H9 (cell line): Measurements from ENCODE around the gene STK35. TPM values are rescaled to one million over a fixed set of nuclear protein-coding genes. Genes with fewer than 3 reads are reported as not detected.

ENCODE experiments used
- DNase-seq: peaks from one replicate; pipeline ENCODE4 v3.0.0-alpha.2; 2017
- H2AFZ ChIP-seq: one replicate; pipeline ENCODE4 v1.6.1; 2013; ENCODE audit warnings: mild to moderate bottlenecking, low read length, control low read depth, moderate library complexity
- H2AK5ac ChIP-seq: 2 replicates; pipeline ENCODE4 v1.6.1; 2013; ENCODE audit warnings: low read length, control low read depth, mixed read lengths; ENCODE audit not compliant: insufficient read length
- H2BK120ac ChIP-seq: one replicate; pipeline ENCODE4 v1.6.1; 2013; ENCODE audit warnings: low read depth, mild to moderate bottlenecking, low read length, control low read depth, inconsistent platforms; ENCODE audit not compliant: poor library complexity, severe bottlenecking
- H2BK12ac ChIP-seq: 2 replicates; pipeline ENCODE4 v1.6.1; 2013; ENCODE audit warnings: low read length, control low read depth, mixed read lengths, low read depth; ENCODE audit not compliant: insufficient read length
- H2BK15ac ChIP-seq: 2 replicates; pipeline ENCODE4 v1.6.1; 2013; ENCODE audit warnings: low read depth, low read length, control low read depth
- H2BK20ac ChIP-seq: one replicate; pipeline ENCODE4 v1.6.1; 2013; ENCODE audit warnings: low read depth, mild to moderate bottlenecking, low read length, control low read depth, inconsistent platforms; ENCODE audit not compliant: poor library complexity, severe bottlenecking
- H2BK5ac ChIP-seq: 2 replicates; pipeline ENCODE4 v1.6.1; 2013; ENCODE audit warnings: low read length, control low read depth, mixed read lengths; ENCODE audit not compliant: insufficient read length
- H3K14ac ChIP-seq: 2 replicates; pipeline ENCODE4 v1.6.1; 2013; ENCODE audit warnings: low read length, control low read depth; ENCODE audit not compliant: insufficient read depth
- H3K18ac ChIP-seq: 2 replicates; pipeline ENCODE4 v1.6.1; 2013; ENCODE audit warnings: low read depth, mild to moderate bottlenecking, mixed read lengths, low read length, control low read depth; ENCODE audit not compliant: insufficient read length
- H3K23ac ChIP-seq: 2 replicates; pipeline ENCODE4 v1.6.1; 2013; ENCODE audit warnings: low read length, control low read depth, mixed read lengths, low read depth; ENCODE audit not compliant: insufficient read length
- H3K23me2 ChIP-seq: 2 replicates; pipeline ENCODE4 v1.6.1; 2013; ENCODE audit warnings: low read depth, mild to moderate bottlenecking, mixed read lengths, low read length, control low read depth; ENCODE audit not compliant: insufficient read length, poor library complexity, severe bottlenecking
- H3K27ac ChIP-seq: 2 replicates; pipeline ENCODE4 v1.5.1; 2013; ENCODE audit warnings: low read length, control low read depth, mixed read lengths, low read depth; ENCODE audit not compliant: insufficient read length
- H3K27me3 ChIP-seq: 2 replicates; pipeline ENCODE4 v1.6.1; 2013; ENCODE audit warnings: low read length, control low read depth, inconsistent platforms; ENCODE audit not compliant: insufficient read depth
- H3K4ac ChIP-seq: 2 replicates; pipeline ENCODE4 v1.6.1; 2013; ENCODE audit warnings: low read depth, mild to moderate bottlenecking, control low read depth, inconsistent platforms, low read length, moderate library complexity
- H3K4me1 ChIP-seq: 2 replicates; pipeline ENCODE4 v1.6.1; 2013; ENCODE audit warnings: low read length, control low read depth, inconsistent platforms; ENCODE audit not compliant: insufficient read depth
- H3K4me2 ChIP-seq: 2 replicates; pipeline ENCODE4 v1.6.1; 2013; ENCODE audit warnings: low read length, control low read depth, mixed read lengths; ENCODE audit not compliant: insufficient read length, insufficient read depth
- H3K56ac ChIP-seq: 2 replicates; pipeline ENCODE4 v1.6.1; 2013; ENCODE audit warnings: low read depth, mild to moderate bottlenecking, mixed read lengths, low read length, control low read depth; ENCODE audit not compliant: insufficient read length
- H3K79me1 ChIP-seq: 2 replicates; pipeline ENCODE4 v1.6.1; 2013; ENCODE audit warnings: low read depth, mild to moderate bottlenecking, moderate library complexity, low read length, control low read depth, inconsistent platforms; ENCODE audit not compliant: insufficient read depth, poor library complexity, severe bottlenecking
- H3K79me2 ChIP-seq: 2 replicates; pipeline ENCODE4 v1.6.1; 2013; ENCODE audit warnings: low read length, control low read depth, inconsistent platforms; ENCODE audit not compliant: insufficient read depth
- H3K9ac ChIP-seq: 2 replicates; pipeline ENCODE4 v1.6.1; 2013; ENCODE audit warnings: low read length, control low read depth, mixed read lengths; ENCODE audit not compliant: insufficient read length; ENCODE audit errors: extremely low read depth
- H3K9me3 ChIP-seq: one replicate; pipeline ENCODE4 v1.6.1; 2013; ENCODE audit warnings: low read depth, low read length, inconsistent platforms; ENCODE audit not compliant: control insufficient read depth
- H3T11ph ChIP-seq: one replicate; pipeline ENCODE4 v1.6.1; 2013; ENCODE audit warnings: mild to moderate bottlenecking, low read length, control low read depth, inconsistent platforms
- H4K20me1 ChIP-seq: one replicate; pipeline ENCODE4 v1.6.1; 2013; ENCODE audit not compliant: control insufficient read depth, insufficient read length, insufficient read depth
- H4K5ac ChIP-seq: 2 replicates; pipeline ENCODE4 v1.6.1; 2013; ENCODE audit warnings: low read depth, mild to moderate bottlenecking, mixed read lengths, low read length, control low read depth; ENCODE audit not compliant: insufficient read length
- H4K8ac ChIP-seq: replicated peaks from 2 replicates; pipeline ENCODE4 v1.6.1; 2013; ENCODE audit warnings: low read length, control low read depth, mixed read lengths, low read depth; ENCODE audit not compliant: insufficient read length
- H4K91ac ChIP-seq: 2 replicates; pipeline ENCODE4 v1.6.1; 2013; ENCODE audit warnings: low read depth, mild to moderate bottlenecking, moderate library complexity, mixed read lengths, low read length, control low read depth; ENCODE audit not compliant: insufficient read length
- H3K27ac Mint-ChIP-seq, 3 experiments: 2 replicates in 2 of 3; 3 replicates in 1 of 3; pipeline ENCODE4 v1.8.0; 2020 to 2021; ENCODE audit warnings: mixed read lengths in 3 of 3, mild to moderate bottlenecking in 1 of 3, moderate library complexity in 1 of 3
- H3K27me3 Mint-ChIP-seq: 2 replicates; pipeline ENCODE4 v1.8.0; 2021; ENCODE audit warnings: low read depth, mild to moderate bottlenecking, moderate library complexity, mixed read lengths
- H3K36me3 Mint-ChIP-seq, 3 experiments: 2 replicates in 2 of 3; 3 replicates in 1 of 3; pipeline ENCODE4 v1.8.0; 2020 to 2021; ENCODE audit warnings: low read depth in 3 of 3, mixed read lengths in 3 of 3; ENCODE audit not compliant: insufficient read depth in 1 of 3
- H3K4me1 Mint-ChIP-seq, 2 experiments: 2 replicates each; pipeline ENCODE4 v1.8.0; 2020; ENCODE audit warnings: mixed read lengths in 2 of 2
- H3K4me3 Mint-ChIP-seq, 2 experiments: 2 replicates in 1 of 2; 3 replicates in 1 of 2; pipeline ENCODE4 v1.8.0; 2020 to 2021; ENCODE audit warnings: mild to moderate bottlenecking in 2 of 2, mixed read lengths in 2 of 2, moderate library complexity in 1 of 2
- H3K9me3 Mint-ChIP-seq, 2 experiments: 2 replicates in 1 of 2; 3 replicates in 1 of 2; pipeline ENCODE4 v1.8.0; 2020; ENCODE audit warnings: mild to moderate bottlenecking in 2 of 2, mixed read lengths in 2 of 2, moderate library complexity in 1 of 2
- WGBS: extraction: QIAGEN DNeasy Blood & Tissue Kit; methylation state at CpG from one replicate; pipeline ENCODE4 v1.1.7; 2013; ENCODE audit warnings: missing lambda C conversion rate, low lambda C conversion rate, mixed read lengths; ENCODE audit not compliant: insufficient read length; ENCODE audit errors: extremely low coverage; 5-methylcytosine and 5-hydroxymethylcytosine counted together
- total RNA-seq: library from RNA; stranded (reverse); gene quantifications from 2 replicates; pipeline ENCODE4 v1.2.1, GENCODE V29; 2021
- TF ChIP-seq, protein P1 (sequence below): fragments of 200-600 bp; sonication (generic); conservative IDR thresholded peaks from 3 replicates; pipeline ENCODE4 v1.8.0; 2021; ENCODE audit warnings: antibody characterized with exemption, mild to moderate bottlenecking

Gene STK35
- total RNA-seq, 1 experiment from 2014 or later = 66.2 TPM

- H2BK12ac ChIP-seq = no peak overlapping the region
- H3K27me3 ChIP-seq = no peaks in the 10 kb centered on the region
These were observed 72.4 kb downstream of the STK35 start for GRCh38 chr20:2174067-2174466.

More at GRCh38 chr20:2174067-2174466, 72.4 kb downstream of the STK35 start:
- Histone ChIP-seq H2BK20ac (no peak overlapping the region), H3K23me2 (no peaks in the 10 kb centered on the region), H3K79me2 (no peaks in the 10 kb centered on the region), H3K27ac (no peak overlapping the region), H3K18ac (no peak overlapping the region), H3K56ac (no peak overlapping the region), H4K20me1 (no peaks in the 10 kb centered on the region), H3K9me3 (no peaks in the 10 kb centered on the region), H2BK5ac (no peak overlapping the region), H3K4ac (no peak overlapping the region), H2AFZ (no peak overlapping the region), H3T11ph (no peak overlapping the region), H3K23ac (no peak overlapping the region), H4K91ac (no peak overlapping the region), H3K14ac (no peak overlapping the region), H2AK5ac (no peak overlapping the region), H3K9ac (no peak overlapping the region), H2BK120ac (no peak overlapping the region), H4K5ac (no peak overlapping the region), H3K4me2 (no peak overlapping the region), H3K4me1 (no peaks in the 10 kb centered on the region), H4K8ac (no peak overlapping the region), H2BK15ac (no peak overlapping the region), H3K79me1 (no peaks in the 10 kb centered on the region)
- no peak overlapping the region for H3K4me3 Mint-ChIP-seq
- TF ChIP-seq, protein P1, sequence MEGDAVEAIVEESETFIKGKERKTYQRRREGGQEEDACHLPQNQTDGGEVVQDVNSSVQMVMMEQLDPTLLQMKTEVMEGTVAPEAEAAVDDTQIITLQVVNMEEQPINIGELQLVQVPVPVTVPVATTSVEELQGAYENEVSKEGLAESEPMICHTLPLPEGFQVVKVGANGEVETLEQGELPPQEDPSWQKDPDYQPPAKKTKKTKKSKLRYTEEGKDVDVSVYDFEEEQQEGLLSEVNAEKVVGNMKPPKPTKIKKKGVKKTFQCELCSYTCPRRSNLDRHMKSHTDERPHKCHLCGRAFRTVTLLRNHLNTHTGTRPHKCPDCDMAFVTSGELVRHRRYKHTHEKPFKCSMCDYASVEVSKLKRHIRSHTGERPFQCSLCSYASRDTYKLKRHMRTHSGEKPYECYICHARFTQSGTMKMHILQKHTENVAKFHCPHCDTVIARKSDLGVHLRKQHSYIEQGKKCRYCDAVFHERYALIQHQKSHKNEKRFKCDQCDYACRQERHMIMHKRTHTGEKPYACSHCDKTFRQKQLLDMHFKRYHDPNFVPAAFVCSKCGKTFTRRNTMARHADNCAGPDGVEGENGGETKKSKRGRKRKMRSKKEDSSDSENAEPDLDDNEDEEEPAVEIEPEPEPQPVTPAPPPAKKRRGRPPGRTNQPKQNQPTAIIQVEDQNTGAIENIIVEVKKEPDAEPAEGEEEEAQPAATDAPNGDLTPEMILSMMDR = no peak
- H3K9me3 Mint-ChIP-seq = no peaks in the 10 kb centered on the region
- H3K27ac Mint-ChIP-seq = no peak overlapping the region
- H3K36me3 Mint-ChIP-seq = no peaks in the 10 kb centered on the region
- peaks cover 3% of the 10 kb centered on the region in 2 experiments for H3K4me1 Mint-ChIP-seq
- no CpG with 5 or more reads among the region's 3 CpGs for WGBS
- H3K27me3 Mint-ChIP-seq = peaks cover 18% of the 10 kb centered on the region
- no peak for DNase-seq
